ENCODE data around the gene DACH1. TPM values are rescaled to one million over a fixed set of nuclear protein-coding genes. Genes with fewer than 3 reads are reported as not detected.

DACH1 gene
- total and polyA plus RNA-seq, 4 donors: 0.32 to 5.4 (median 0.50) TPM; not detected in 1

DNA sequence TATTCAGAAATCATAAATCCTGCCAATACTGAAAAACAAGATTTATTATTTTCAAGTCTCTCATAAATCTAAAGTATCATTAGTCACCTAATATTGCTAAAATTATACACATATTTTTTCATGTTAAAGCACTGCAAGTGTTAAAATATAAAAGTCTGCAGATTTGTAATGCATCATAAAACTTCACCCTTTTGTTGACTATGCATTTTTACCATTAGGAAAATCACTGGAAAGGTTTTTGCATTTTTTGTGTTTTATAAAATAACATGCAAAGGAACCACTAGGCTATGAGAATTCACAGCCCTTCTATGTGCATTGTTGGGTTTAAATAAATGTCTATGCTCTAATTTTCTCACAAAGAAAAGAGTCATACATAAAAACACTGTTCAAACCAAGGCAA, 407.3 kb downstream of the DACH1 start:
- no peak overlapping the region for H3K27ac ChIP-seq (ENCODE audit: low read depth in 1 of 2, low read length in 2 of 2)
- H3K4me3 ChIP-seq (ENCODE audit: low read length in 2 of 2): no peak overlapping the region
- no peaks in the 10 kb centered on the region for H3K9me3 ChIP-seq (ENCODE audit: control insufficient read depth, low read length)
- H3K27me3 ChIP-seq (ENCODE audit: control insufficient read depth in 1 of 2, insufficient read depth in 2 of 2, low read length in 1 of 2): no peaks in the 10 kb centered on the region
- ATAC-seq (ENCODE audit: low FRiP score) (no peak), DNase-seq (no peak)
- no peaks in the 10 kb centered on the region for H3K4me1 ChIP-seq (ENCODE audit: control insufficient read depth in 1 of 2, insufficient read depth in 2 of 2, low read length in 2 of 2)
- intact Hi-C loops (cut with DNase I): no loop called here
- H3K36me3 ChIP-seq (ENCODE audit: control insufficient read depth in 1 of 2, insufficient read depth in 2 of 2, low read length in 1 of 2): no peaks in the 10 kb centered on the region

DNA sequence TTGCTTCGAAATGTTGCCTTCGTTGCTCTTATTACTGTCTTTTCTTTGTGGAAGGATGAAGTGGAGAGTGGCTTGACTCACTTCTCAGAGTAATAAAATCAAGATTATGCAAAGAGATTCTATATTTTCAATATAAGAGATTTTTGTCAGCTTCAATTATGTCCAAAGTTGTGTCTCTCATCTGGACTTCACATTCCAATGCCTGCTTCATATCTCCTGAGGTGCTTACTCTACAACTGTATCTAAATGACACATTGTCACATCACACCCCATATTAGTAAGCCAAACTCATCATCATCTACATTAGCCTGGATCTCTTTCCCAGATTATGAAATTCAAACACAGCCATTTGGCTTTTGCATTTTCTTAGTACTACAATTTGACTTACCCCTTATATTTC, 409.4 kb downstream of the DACH1 start:
- Histone ChIP-seq H3K27me3 (ENCODE audit: control insufficient read depth in 1 of 2, insufficient read depth in 2 of 2, low read length in 1 of 2) (no peaks in the 10 kb centered on the region), H3K36me3 (ENCODE audit: control insufficient read depth in 1 of 2, insufficient read depth in 2 of 2, low read length in 1 of 2) (no peaks in the 10 kb centered on the region), H3K9me3 (ENCODE audit: control insufficient read depth, low read length) (no peaks in the 10 kb centered on the region), H3K4me1 (ENCODE audit: control insufficient read depth in 1 of 2, insufficient read depth in 2 of 2, low read length in 2 of 2) (no peaks in the 10 kb centered on the region), H3K27ac (ENCODE audit: low read depth in 1 of 2, low read length in 2 of 2) (no peak overlapping the region), H3K4me3 (ENCODE audit: low read length in 2 of 2) (no peak overlapping the region)
- 89 to 92% methylated on average over 2 of the region's 2 CpGs for WGBS, 2 donors
- ATAC-seq (ENCODE audit: low FRiP score): no peak
- DNase-seq: no peak
- intact Hi-C loops (cut with DNase I): no loop called here

- Histone ChIP-seq H3K9me3 (ENCODE audit: control insufficient read depth, low read length) (no peaks in the 10 kb centered on the region), H3K4me1 (ENCODE audit: control insufficient read depth in 1 of 2, insufficient read depth in 2 of 2, low read length in 2 of 2) (no peaks in the 10 kb centered on the region), H3K27me3 (ENCODE audit: control insufficient read depth in 1 of 2, insufficient read depth in 2 of 2, low read length in 1 of 2) (no peaks in the 10 kb centered on the region), H3K36me3 (ENCODE audit: control insufficient read depth in 1 of 2, insufficient read depth in 2 of 2, low read length in 1 of 2) (no peaks in the 10 kb centered on the region), H3K27ac (ENCODE audit: low read depth in 1 of 2, low read length in 2 of 2) (no peak overlapping the region), H3K4me3 (ENCODE audit: low read length in 2 of 2) (no peak overlapping the region)
- WGBS, 2 donors: 77 to 81% methylated on average over 2 of the region's 2 CpGs
- DNase-seq (no peak), ATAC-seq (ENCODE audit: low FRiP score) (no peak)
- intact Hi-C loops (cut with DNase I): no loop called here
Measured at GRCh38 chr13:71456136-71456535, 410.9 kb downstream of the DACH1 start.

DNA sequence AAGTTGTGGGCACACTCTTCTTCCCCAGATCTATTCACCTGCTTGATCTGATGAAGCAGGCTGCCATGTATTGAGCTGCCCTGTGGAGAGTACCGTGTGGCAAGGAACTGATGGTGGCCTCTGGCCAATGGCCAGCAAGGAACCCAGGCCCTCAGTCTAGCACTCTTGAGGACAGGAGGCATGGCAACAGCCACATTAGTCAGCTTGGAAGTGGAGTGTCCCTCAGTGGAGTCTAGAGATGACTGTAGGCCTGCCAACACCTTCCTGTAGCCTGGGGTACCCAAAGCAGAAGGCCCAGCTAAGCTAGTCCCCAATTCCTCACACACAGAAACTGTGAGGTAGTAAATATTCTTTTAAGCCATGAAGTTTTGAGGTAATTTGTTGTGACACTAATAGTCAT, 412.5 kb downstream of the DACH1 start:
- no peaks in the 10 kb centered on the region for H3K9me3 ChIP-seq (ENCODE audit: control insufficient read depth, low read length)
- no peaks in the 10 kb centered on the region for H3K36me3 ChIP-seq (ENCODE audit: control insufficient read depth in 1 of 2, insufficient read depth in 2 of 2, low read length in 1 of 2)
- no peak for ATAC-seq (ENCODE audit: low FRiP score)
- WGBS, 2 donors: 72 to 81% methylated on average over 1 of the region's 1 CpG
- no peak overlapping the region for H3K4me3 ChIP-seq (ENCODE audit: low read length in 2 of 2)
- DNase-seq: no peak
- no peak overlapping the region for H3K27ac ChIP-seq (ENCODE audit: low read depth in 1 of 2, low read length in 2 of 2)
- intact Hi-C loops (cut with DNase I): no loop called here
- H3K4me1 ChIP-seq (ENCODE audit: control insufficient read depth in 1 of 2, insufficient read depth in 2 of 2, low read length in 2 of 2): no peaks in the 10 kb centered on the region
- H3K27me3 ChIP-seq (ENCODE audit: control insufficient read depth in 1 of 2, insufficient read depth in 2 of 2, low read length in 1 of 2): no peaks in the 10 kb centered on the region

- Histone ChIP-seq H3K4me1 (ENCODE audit: control insufficient read depth in 1 of 2, insufficient read depth in 2 of 2, low read length in 2 of 2) (no peaks in the 10 kb centered on the region), H3K36me3 (ENCODE audit: control insufficient read depth in 1 of 2, insufficient read depth in 2 of 2, low read length in 1 of 2) (no peaks in the 10 kb centered on the region), H3K4me3 (ENCODE audit: low read length in 2 of 2) (no peak overlapping the region), H3K27me3 (ENCODE audit: control insufficient read depth in 1 of 2, insufficient read depth in 2 of 2, low read length in 1 of 2) (no peaks in the 10 kb centered on the region), H3K27ac (ENCODE audit: low read depth in 1 of 2, low read length in 2 of 2) (no peak overlapping the region), H3K9me3 (ENCODE audit: control insufficient read depth, low read length) (no peaks in the 10 kb centered on the region)
- DNase-seq (no peak), ATAC-seq (ENCODE audit: low FRiP score) (no peak)
- intact Hi-C loops (cut with DNase I): no loop called here
- 15 to 19% methylated on average over 3 of the region's 3 CpGs for WGBS, 2 donors
Measured at GRCh38 chr13:71448080-71448630, 418.8 kb downstream of the DACH1 start.

GRCh38 chr13:71437704-71438103, 429.3 kb downstream of the DACH1 start:
- Histone ChIP-seq H3K9me3 (ENCODE audit: control insufficient read depth, low read length) (no peaks in the 10 kb centered on the region), H3K4me3 (ENCODE audit: low read length in 2 of 2) (no peak overlapping the region), H3K4me1 (ENCODE audit: control insufficient read depth in 1 of 2, insufficient read depth in 2 of 2, low read length in 2 of 2) (no peaks in the 10 kb centered on the region), H3K36me3 (ENCODE audit: control insufficient read depth in 1 of 2, insufficient read depth in 2 of 2, low read length in 1 of 2) (no peaks in the 10 kb centered on the region), H3K27me3 (ENCODE audit: control insufficient read depth in 1 of 2, insufficient read depth in 2 of 2, low read length in 1 of 2) (no peaks in the 10 kb centered on the region), H3K27ac (ENCODE audit: low read depth in 1 of 2, low read length in 2 of 2) (no peak overlapping the region)
- intact Hi-C loops (cut with DNase I): no loop called here
- DNase-seq (no peak), ATAC-seq (ENCODE audit: low FRiP score) (no peak)
- 46% methylated on average over 1 of the region's 1 CpG for WGBS, 2 donors

- WGBS, 2 donors: 44 to 49% methylated on average over 4 of the region's 4 CpGs
- Histone ChIP-seq H3K4me1 (ENCODE audit: control insufficient read depth in 1 of 2, insufficient read depth in 2 of 2, low read length in 2 of 2) (no peaks in the 10 kb centered on the region), H3K36me3 (ENCODE audit: control insufficient read depth in 1 of 2, insufficient read depth in 2 of 2, low read length in 1 of 2) (no peaks in the 10 kb centered on the region), H3K27ac (ENCODE audit: low read depth in 1 of 2, low read length in 2 of 2) (no peak overlapping the region), H3K9me3 (ENCODE audit: control insufficient read depth, low read length) (no peaks in the 10 kb centered on the region), H3K27me3 (ENCODE audit: control insufficient read depth in 1 of 2, insufficient read depth in 2 of 2, low read length in 1 of 2) (no peaks in the 10 kb centered on the region), H3K4me3 (ENCODE audit: low read length in 2 of 2) (no peak overlapping the region)
- DNase-seq (no peak), ATAC-seq (ENCODE audit: low FRiP score) (no peak)
- intact Hi-C loops (cut with DNase I): no loop called here
Measured at GRCh38 chr13:71430681-71431080, 436.3 kb downstream of the DACH1 start.

DNA sequence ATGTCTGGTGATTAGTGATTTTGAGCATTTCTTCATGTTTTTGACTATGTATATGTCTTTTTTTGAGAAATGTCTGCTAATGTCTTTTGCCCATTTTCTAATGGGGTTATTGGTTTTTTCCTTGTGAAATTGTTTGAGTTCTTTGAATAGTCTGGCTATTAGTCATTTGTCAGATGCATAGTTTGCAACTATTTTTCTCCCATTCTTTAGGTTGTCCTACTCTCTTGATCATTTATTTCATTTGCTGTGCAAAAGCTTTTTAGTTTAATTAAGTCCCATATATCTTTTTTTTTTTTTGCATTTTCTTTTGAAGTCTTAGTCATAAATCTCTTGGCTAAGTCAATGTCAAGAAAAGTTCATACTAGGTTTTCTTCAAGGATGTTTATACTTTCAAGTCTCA, 449.8 kb downstream of the DACH1 start:
- no peak overlapping the region for H3K27ac ChIP-seq (ENCODE audit: low read depth in 1 of 2, low read length in 2 of 2)
- H3K9me3 ChIP-seq (ENCODE audit: control insufficient read depth, low read length): no peaks in the 10 kb centered on the region
- H3K4me1 ChIP-seq (ENCODE audit: control insufficient read depth in 1 of 2, insufficient read depth in 2 of 2, low read length in 2 of 2): no peaks in the 10 kb centered on the region
- no peaks in the 10 kb centered on the region for H3K27me3 ChIP-seq (ENCODE audit: control insufficient read depth in 1 of 2, insufficient read depth in 2 of 2, low read length in 1 of 2)
- intact Hi-C loops (cut with DNase I): no loop called here
- no peak for ATAC-seq (ENCODE audit: low FRiP score)
- no peaks in the 10 kb centered on the region for H3K36me3 ChIP-seq (ENCODE audit: control insufficient read depth in 1 of 2, insufficient read depth in 2 of 2, low read length in 1 of 2)
- DNase-seq: no peak
- H3K4me3 ChIP-seq (ENCODE audit: low read length in 2 of 2): no peak overlapping the region

GRCh38 chr13:71412231-71412630, 454.8 kb downstream of the DACH1 start:
- no peak overlapping the region for H3K27ac ChIP-seq (ENCODE audit: low read depth in 1 of 2, low read length in 2 of 2)
- no peaks in the 10 kb centered on the region for H3K27me3 ChIP-seq (ENCODE audit: control insufficient read depth in 1 of 2, insufficient read depth in 2 of 2, low read length in 1 of 2)
- no peak overlapping the region for H3K4me3 ChIP-seq (ENCODE audit: low read length in 2 of 2)
- intact Hi-C loops (cut with DNase I): no loop called here
- 66 to 73% methylated on average over 2 of the region's 2 CpGs for WGBS, 2 donors
- DNase-seq (no peak), ATAC-seq (ENCODE audit: low FRiP score) (no peak)
- H3K4me1 ChIP-seq (ENCODE audit: control insufficient read depth in 1 of 2, insufficient read depth in 2 of 2, low read length in 2 of 2): no peaks in the 10 kb centered on the region
- no peaks in the 10 kb centered on the region for H3K9me3 ChIP-seq (ENCODE audit: control insufficient read depth, low read length)
- no peaks in the 10 kb centered on the region for H3K36me3 ChIP-seq (ENCODE audit: control insufficient read depth in 1 of 2, insufficient read depth in 2 of 2, low read length in 1 of 2)

Data from aorta (tissue), 5 donors.